HG03039 (cell line): ENCODE measurements around the gene PGGHG.
A peak's percentile ranks its signal among the peaks of the same experiment; 100 is the strongest.

Experiments
- ATAC-seq: cut with Tn5 transposase; IDR thresholded peaks from one replicate; pipeline ENCODE4 v1.9.1; 2021; ENCODE audit warnings: mild to moderate bottlenecking, moderate library complexity; ENCODE audit not compliant: unreplicated experiment

The PGGHG gene

DNA sequence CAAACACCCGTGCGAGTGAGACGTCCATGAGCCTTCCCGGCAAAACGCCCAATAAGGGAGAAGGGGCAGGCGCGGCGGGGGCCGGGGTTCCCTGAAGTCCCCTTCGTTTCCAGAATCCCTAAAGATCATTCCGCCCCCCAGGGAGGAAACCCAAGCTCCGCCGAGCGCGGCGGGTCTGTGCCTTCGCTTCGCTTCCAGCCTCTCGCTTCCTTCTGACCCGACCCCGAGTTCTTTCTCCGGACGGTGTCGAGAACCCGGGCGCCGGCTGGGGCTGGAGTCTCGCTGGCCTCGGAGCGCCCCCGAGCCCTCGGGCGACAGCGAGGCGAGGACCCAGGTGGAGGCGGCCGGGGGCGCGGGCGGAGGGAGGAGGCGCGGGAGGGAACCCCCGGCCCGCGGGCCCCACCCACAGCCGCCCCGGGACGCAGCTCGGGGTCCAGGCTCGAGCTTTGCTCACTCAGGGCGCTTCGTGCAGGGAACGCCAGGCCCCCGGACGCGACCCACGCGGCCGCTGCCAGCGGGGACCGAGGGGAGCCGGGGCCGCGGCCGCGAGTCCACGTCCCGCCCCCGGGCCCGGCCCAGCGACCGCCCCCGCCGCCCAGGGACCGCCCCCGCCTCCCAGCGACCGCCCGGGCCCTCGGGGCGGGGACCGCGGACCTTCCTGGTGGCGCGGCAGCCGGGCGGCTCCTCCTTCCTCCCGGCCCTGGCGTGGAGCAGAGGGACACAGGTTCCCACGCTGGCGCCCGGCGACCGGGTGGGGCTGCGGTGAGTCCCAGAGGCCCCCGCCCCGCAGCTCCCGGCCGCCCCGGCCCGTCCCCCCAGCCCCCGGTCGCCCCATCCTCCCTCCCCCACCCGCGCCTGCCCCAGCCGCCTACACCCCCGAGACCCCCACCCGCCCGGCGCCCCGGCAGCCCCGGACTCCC, at the start of gene PGGHG:
PGGHG (plus strand) TSS at position 649 of the 920 bp plus-strand sequence. CDS start 691 bp downstream, outside the sequence.
- peak; percentile 56 for ATAC-seq

GRCh38 chr11:240315-240714, 48.6 kb upstream of the PGGHG start:
- ATAC-seq = no peak

DNA sequence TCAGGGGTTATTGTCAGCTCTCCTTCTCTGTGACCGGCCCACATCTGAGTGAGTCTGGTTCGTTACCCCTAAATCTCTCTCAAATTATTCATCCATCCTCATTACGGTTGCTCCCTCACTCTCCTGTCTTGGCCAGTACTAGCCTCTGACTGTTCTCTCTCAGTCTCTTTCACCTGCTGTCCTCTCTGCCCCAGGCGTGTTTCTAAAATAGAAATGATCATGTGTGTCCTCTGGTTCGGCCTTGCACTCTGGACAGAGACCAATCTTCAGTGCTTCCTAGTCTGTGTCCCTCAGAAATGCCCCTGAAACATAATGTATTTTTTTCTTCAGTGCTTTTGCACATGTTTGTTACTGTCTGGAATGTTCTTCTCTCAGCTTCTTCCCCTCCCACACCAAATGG, 47.3 kb upstream of the PGGHG start:
- ATAC-seq = no peak

GRCh38 chr11:244376-244775, 44.5 kb upstream of the PGGHG start:
- no peak for ATAC-seq

GRCh38 chr11:249062-249461, 39.9 kb upstream of the PGGHG start:
- no peak for ATAC-seq

GRCh38 chr11:250274-250673, 38.7 kb upstream of the PGGHG start:
- no peak for ATAC-seq

DNA sequence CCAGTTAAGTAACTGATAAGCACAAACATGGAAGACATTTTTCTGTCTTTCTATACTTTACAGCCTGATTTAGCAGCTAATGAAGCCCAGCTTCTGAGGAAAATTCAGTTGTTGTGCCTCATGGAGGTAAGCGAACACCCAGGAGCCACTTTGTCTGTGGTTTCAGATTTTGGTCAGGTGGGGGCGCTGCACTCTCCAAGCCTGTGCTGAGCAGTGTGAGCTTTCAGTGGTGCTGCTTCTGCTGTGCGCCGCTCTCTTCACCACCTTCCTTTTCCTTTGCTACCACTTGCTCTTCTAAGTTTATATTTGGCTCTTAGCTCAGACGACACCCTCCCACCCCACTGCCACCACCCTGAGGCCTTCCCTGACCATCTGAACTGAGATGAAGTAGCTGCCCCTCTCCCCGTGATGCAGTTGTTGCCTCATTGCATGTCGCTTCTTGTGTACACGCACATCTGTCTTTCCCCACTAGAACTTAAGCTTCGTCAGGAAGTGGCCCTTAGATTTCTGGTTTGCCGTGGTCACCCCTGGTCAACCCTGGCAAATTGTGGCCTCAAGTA, 38.1 kb upstream of the PGGHG start:
- ATAC-seq = no peak

- ATAC-seq = no peak
These were observed 37.4 kb upstream of the PGGHG start for GRCh38 chr11:251550-251949.

DNA sequence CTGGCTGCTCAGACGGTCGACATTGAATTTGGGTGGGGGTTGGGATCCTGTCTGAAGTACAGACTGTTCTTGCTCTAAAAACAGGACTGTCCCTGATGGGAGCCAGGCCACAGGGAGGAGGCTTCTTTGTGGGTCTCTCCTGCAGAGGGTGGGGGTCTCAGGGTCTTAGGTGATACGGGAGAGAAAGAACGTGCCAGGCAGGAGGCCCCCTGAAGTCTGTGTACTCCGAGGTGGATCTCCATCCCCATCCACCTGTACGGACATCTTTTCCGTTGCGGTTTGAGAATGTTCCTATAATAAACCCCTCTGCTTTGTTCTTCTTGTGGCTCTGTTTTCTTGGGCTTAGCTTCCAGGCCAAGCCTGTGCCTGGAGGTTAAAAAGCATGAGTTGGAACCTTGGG, 36.3 kb upstream of the PGGHG start:
- ATAC-seq = no peak

GRCh38 chr11:253160-253885, 35.6 kb upstream of the PGGHG start:
- no peak for ATAC-seq

DNA sequence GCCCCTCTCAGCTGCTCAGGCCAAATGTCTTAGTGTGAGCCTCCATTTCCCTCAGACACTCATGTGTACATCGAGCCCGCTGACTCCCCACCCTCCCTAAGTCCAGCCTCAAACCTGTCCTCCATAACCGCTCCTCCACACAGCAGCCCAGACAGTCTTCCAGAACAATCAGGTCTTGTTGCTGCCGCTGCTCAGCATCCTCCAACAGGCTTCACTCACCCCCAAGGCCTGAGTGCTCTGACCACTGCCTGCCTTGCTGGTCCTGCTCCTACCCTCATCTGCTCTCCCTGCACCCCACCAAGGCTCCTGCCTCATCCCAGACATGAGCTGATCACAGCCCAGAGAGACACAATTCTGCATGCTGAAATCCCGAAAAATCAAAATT, 35.0 kb upstream of the PGGHG start:
- ATAC-seq = no peak

DNA sequence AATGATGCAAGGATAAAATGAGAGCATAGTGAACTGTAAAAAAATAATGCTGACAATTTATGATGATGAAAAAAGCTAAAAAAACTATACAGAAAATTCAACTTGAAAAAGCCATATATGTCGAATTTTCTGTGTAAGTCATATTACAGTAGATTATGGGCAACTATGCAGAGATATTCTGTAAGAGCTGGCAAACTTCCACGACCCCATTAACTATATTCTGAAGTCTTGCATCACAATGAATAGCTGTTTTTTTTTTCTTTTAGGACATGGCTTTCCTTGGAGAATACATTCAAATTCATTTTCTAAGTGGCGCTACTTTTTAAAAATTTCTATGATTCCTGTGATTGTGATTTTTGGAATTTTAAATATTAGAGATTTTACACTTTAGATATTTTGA, 33.8 kb upstream of the PGGHG start:
- ATAC-seq = no peak

GRCh38 chr11:255816-256215, 33.1 kb upstream of the PGGHG start:
- no peak for ATAC-seq

GRCh38 chr11:256952-257737, 31.8 kb upstream of the PGGHG start:
- no peak for ATAC-seq

DNA sequence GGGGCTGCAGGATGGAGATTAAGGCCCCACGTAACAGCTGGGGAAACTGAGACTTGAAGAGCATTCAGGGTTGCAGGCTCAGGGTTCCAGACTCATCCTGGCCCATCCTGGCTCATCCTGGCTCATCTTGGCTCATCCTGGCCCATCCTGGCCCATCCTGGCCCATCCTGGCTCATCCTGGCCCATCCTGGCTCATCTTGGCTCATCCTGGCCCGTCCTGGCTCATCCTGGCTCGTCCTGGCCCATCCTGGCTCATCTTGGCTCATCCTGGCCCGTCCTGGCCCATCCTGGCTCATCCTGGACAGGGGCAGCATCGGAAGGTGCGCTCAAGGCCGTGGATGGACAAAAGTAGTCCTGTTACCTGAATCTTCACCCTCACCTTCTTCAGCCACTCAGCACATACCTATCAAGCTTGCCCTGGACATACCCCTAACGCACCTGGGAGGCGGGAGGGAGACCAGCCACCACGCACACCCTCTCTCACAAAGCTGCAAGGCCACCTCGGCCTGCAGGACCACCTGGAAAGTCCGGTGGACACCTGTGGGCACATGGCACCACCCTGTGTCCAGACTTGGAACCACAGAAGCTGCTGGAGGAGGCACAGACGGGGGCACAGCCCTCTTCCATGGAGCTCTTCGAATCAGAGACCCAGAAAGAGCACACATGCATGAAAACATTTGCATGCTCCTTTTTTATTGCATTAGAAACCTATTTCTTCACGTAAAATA, 31.0 kb upstream of the PGGHG start:
- ATAC-seq = no peak

GRCh38 chr11:259413-259812, 29.5 kb upstream of the PGGHG start:
- no peak for ATAC-seq

DNA sequence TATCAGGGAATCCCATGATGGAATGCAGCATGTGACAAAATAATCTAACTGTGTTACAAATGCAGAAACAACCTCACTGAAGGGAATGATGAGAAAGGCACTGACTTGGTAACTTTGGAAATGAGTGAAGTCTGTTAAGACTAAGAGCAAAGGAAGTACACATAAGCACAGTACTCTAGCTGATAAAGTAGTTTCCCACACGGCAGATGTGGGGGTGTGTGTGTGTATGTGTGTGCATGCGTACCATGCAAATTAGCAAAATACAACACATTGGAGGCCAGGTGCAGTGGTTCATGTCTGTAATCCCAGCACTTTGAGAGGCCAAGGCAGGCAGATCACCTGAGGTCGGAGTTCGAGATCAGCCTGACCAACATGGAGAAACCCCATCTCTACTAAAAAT, 27.3 kb upstream of the PGGHG start:
- no peak for ATAC-seq

- ATAC-seq = no peak
These were observed 22.1 kb upstream of the PGGHG start for GRCh38 chr11:266676-267439.

GRCh38 chr11:267491-267994, 21.4 kb upstream of the PGGHG start:
- no peak for ATAC-seq
